HL-60/S4 treated with phorbol 12-myristate 13-acetate at 8.2 ng/mL for 4 days and 3 days (cell line): Measurements from ENCODE around the gene ADGRG6.
"Not testable (repeated sequence)": the region's sequence is repeated elsewhere in the genome, so short reads cannot be mapped to it uniquely, and the experiment has no call there.

Source experiments
- in situ Hi-C: fragments of 300-500 bp; cut with MboI; formaldehyde crosslinking; loops from 2 replicates; pipeline ENCODE4 v1.15.0; 2022; ENCODE audit warnings: low sequenced_read_pairs

Gene ADGRG6

DNA sequence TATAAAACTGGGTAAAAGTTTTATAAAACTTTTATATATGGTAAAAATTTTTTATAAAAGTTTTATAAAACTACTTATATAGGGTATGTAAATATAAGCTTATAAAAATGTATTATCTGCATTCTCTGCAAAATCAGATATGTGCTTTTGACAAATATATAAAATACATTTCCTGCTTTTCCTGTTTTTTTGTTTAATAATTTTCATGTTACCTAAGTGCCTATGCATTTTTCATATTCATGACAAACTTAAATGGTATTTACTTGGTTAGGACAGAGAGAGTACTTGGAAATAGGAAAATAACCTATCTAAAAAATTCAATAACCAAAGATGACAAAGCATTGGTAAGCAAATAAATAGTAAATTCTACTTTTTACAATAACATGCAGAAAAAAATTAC, 41.2 kb downstream of the ADGRG6 start:
- in situ Hi-C loops = no loop called here

DNA sequence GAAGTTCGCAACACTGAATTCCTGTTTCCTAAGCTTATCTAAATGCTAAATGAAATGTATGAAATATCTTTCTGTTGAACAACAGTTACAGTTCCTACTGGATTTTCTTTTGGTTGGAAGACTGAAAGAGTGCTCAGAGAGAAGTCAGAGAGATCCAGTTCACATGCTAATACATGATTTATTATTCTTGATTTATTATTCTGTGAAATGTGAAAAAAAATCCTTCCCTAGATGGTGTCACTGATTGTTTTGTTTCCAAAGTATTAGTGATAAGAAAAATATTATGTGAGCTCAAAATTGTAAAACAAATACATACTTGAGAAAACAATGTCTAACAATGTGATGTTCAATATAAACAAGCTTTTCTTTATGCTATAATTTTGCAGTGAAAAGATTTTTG, 42.1 kb downstream of the ADGRG6 start:
- in situ Hi-C loops = no loop called here

DNA sequence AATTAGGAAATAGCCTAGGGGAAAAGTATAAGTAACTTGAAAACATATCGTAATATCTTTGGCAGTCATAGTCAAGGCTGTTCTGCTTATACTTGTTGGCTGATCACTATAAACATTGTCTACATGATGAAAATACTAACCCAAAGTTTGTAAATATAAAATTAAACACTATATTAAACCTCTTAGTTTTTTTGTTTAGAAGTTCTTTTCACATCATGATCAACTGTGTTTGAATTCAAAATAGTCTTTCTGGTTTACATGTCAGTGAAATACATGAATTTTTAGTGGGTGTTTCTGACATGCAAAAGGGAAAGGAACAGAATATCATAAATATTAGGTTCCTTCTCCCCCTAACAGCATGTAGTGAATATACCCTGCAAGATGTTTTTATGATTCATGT, 43.5 kb downstream of the ADGRG6 start:
- in situ Hi-C loops = no loop called here

DNA sequence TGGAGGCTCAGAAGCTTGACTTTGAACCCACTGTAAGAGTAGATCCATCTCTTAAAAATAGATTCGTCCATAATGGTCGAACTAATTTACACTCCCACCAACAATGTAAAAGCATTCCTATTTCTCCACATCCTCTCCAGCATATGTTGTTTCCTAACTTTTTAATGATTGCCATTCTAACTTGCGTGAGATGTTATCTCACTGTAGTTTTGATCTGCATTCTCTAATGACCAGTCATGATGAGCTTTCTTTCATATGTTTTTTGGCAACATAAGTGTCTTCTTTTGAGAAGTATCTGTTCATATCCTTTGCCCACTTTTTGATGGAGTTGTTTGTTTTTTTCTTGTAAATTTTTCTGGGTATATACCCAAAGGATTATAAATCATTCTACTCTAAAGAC, 44.4 kb downstream of the ADGRG6 start:
- in situ Hi-C loops = not testable (repeated sequence)

DNA sequence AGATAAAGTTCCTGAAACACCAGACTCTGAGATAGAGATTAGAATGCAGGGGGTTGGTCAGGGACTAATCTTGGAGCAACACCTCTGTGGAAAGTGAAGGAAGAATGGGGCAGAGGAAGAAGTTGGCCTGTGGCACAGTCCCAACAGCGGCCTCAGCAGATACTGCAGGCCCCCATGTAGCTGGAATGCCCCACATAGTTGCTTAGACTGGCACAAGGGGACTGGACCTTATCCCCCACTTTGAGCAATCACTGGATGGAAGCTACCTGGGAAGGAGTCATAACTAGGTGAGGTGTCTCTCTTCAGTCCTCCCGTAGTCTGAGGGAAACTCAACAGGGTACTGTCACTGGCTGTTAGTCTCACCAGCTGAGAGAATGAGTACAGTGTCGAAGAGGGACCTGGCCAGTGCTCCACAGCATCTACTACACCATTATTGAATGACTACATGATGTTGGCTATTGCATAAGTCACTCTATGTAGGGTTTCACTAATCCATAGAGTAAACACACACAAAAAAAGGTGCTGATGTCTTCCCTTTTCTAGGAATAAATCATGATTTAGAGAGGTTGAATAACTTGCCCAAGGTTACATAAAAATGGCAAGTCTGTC, 47.5 kb downstream of the ADGRG6 start:
- in situ Hi-C loops = no loop called here

DNA sequence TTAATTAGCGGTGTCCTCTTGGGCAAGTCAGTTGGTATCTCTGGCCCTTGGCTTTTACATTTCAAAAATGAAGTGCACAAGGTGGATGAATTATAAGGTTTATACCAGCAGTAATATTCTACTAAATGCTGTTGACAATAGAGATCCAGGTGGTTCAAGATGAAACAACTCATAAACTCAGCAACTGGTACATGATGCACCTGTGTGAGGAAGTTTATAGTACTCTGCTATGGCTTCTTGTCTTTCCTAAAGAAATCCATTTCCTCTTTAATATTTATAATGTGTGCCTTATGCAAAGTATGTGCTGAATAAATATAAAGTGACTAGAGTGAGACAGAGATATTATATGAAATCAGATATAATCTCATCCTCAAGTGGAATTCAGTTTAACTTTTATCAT, 48.5 kb downstream of the ADGRG6 start:
- in situ Hi-C loops = no loop called here

DNA sequence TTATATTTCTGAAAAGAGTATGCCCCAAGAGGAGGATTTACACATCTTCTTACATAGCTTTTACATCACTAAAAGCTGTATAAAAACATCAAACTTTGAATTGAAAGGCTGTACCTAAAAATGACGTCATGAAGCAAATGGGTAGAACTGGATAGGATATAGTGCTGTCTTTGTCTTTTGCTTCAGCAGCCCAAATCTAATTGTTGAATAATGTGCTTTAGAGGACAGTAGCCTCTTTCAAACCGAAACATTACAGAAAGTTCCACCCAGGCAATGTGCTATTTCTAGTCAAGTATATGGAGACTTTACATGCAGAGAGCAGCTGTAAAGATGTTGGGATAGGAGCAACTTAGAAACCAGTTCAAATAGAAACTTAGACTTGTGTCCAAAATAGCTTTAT, 51.9 kb downstream of the ADGRG6 start:
- in situ Hi-C loops = no loop called here

DNA sequence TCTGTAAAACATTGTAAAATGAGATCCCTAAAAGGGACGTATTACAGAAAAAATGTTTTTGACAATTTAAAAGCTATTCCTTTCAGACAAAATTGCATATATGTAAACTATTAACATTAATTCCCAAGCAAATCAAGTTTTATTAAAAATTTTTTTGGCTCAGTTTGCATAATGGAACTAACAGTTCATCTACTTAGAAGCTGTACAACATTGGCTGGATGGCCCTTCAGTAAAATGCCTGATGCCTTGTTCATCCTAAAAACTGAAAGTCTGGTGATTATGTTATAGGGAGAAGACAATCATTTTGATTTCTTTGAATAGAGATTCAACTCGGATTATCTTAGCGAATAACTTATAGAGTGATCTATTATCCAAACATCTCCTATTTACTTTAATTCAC, 52.8 kb downstream of the ADGRG6 start:
- in situ Hi-C loops = no loop called here

DNA sequence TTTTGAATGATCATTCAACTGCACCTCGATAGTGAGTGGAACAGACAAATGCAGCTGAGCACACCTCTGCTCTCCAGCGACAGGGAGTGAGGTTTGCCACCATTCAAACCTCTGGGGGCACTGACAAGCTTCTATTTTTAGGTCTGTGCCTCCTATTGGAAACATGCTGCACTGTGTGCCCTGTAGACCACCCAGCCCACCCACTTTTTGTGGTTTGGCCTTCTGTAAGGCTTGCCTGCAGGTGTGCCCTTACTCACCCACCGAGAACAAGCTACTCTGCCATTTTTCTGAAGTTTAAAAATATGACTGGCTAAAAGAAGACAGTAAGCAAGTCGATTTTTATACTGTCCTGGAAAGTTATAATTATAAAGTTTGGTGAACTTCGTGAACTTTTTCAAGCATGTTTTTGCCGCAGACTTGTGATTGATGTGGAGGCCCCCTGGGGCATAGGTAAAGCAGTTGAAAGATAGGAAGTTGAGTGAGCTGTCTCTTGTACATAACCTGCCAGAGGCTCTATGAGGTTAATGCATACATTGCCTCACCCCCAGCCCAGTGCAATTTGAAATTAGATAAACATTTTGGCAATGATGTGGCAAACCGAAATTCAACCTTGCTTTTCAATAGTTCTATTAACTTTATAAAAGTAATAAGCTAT, 53.8 kb downstream of the ADGRG6 start:
- in situ Hi-C loops = no loop called here

DNA sequence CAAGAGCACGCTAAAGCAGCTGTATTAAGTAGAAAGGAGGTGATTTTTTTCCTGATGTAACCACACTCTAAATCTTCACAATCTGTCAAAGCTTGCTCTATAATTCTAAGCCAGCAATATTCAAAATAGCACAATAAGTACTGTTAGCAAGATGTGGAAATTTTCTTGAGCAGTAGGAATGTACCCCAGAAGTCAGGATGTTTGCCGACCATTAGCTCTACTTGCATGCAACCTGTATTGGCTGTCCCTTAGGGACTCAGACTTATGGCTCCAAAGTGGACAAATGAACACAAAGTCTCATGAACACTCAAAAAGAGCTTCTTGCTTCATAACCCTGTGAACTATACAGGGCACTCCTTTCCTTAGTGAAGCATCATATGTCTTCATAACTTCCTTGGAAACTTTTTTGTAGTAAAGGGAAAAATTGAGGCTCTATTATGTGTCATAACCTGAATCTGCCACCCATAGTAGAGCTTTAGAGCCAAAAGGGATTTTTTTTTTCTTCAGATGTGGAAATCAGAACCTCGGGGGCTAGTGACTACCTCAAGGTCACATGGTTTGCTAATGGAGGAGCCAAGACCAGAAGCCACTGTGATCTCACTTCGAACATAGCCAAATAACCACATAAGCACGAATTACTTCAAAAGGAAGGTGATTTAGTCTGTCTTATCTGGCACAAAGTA, 54.5 kb downstream of the ADGRG6 start:
- in situ Hi-C loops = no loop called here

DNA sequence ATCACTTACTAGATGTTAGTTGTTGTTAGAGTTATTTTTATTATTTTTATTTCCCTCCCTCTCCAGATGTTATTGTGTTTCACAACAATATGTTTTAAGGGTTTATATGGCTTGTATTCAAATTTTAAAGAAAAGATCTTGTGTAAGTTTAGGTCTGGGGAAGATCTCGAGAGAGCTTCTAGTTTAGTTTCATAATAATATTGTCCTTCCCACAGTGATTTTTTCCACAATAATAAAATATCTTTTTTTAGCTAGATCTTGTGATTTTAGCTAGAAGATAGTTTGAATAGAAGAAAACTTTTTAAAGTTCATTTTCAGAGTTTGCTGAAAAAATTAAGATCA, 55.0 kb downstream of the ADGRG6 start:
- in situ Hi-C loops = no loop called here

DNA sequence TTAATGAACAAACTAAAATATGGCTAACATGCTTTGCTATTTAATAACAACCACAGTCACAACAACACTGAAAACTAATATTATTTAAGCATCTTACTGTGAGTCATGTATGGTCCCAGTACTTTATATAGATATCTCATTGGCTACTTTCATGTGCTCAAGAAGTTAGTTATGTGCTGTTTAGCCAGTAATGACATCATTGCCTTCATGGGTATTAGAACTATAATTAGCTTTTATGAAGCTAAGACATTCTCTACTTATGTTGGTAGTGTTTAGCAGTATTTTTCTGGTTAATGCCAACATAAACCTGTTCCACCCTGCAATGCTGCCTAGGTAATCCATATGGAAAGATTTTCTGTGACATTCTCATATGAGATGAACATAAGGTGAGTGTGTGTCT, 56.1 kb downstream of the ADGRG6 start:
- in situ Hi-C loops = no loop called here

DNA sequence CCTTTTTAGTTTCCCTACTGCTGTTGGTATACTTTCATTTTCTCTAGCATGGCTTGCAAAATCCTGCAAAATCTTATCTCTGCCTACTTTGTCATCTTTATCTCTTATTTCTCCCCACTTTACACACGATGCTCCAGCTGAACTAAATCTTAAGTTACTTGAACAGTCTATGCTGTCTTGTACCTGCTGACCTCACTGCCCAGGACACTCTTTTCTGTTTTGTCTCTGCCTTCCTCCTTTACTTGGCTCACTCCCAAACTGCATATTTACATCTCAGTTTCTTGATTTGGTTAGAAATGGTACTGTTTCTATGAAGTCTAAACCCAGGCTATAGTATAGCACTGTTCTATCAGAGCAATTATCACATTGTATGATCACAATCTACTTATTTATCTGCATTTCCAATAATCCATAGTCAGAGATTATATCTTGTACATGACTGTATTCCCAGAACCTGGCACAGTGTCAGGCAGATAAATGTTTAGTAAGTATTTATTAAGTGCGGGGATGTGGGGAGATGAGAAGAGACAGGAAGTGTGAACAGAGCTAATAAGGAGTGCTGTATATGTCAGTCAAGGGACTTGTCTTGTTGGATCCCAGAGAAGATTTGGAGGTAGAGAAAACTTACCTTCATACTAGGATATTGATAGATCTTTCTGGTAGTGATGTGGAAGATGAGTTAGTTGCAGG, 57.6 kb downstream of the ADGRG6 start:
- in situ Hi-C loops = no loop called here

DNA sequence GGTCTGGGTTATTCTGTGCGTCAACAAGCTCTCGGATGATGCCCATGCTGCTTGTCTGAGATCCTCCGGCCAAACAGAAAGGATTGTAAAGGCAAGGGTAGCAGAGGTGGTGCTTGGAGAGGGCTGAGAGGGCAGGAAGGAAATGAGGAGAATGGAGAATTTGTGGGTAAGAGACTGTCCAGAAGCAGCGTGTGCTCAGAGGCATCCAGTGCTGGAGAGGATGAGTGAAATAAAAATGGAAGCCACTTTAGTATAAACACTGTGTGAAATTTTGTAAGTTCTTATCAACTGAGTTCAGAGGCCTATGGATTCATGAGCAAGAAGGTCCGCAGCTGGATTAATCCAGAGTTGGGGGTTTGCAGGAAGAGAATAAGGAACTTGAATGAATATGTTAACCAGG, 59.5 kb downstream of the ADGRG6 start:
- in situ Hi-C loops = no loop called here

DNA sequence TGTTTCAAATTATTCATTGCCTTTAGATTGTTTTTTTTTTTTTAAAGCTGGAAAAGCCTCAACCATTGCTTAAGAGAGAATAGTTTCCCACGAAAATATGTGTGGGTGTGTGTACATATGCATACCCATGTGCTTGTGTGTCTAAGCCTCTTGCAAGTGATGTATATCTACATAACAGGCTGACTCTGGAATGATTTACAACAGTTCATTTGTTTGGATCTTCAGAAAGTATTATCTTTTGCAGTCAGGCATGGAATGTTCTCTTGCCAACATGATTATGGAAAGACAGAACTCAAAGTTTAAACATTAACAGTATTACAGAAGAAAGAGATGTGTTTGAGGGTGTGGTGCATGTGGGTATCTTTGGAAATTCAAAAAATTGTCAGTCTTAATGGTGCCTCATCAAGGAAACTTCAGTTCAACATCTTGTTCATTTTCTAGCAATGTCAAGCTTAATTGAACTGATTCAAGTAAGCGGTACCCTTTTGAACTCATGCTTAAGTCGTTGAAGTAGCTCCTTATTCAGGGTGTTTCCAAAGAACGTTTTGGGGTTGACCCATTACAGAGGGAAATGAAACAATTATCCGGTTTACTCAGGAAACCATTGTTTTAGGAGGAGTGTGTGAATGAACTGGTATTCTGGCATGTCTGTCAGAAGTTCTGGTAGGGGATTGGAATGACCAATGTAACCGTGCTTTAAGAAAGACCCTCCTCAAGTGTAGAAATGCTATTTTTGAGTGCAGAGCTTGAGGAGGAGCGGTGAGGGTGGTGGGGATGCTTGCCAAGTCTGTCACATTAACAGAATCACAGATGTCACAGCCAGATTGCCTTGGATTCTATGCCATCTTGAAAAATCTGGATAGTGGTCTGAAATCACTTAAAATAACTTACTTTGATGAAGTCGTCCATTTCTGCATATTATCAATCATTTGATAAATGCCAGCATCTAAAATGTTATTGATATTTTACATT, 60.3 kb downstream of the ADGRG6 start:
- in situ Hi-C loops = no loop called here

DNA sequence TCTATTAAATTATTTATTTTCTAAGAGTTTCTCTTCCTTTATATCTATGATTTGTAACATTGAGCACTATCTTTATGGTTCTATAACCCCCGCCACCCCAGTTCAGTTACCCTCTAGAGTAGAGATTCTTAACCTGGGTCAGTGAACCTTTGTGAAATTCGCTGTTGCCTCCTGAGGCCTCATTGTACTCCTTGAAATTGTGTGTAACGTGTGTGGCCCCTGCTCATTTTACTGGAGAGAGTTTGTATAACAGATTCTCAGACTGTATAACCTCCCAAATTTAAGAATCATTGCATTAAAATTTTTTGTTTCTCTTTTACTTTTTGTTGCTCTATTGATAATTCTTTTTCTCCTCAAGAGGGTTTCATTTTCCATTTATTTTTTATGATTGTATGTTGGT, 65.3 kb downstream of the ADGRG6 start:
- in situ Hi-C loops = no loop called here

DNA sequence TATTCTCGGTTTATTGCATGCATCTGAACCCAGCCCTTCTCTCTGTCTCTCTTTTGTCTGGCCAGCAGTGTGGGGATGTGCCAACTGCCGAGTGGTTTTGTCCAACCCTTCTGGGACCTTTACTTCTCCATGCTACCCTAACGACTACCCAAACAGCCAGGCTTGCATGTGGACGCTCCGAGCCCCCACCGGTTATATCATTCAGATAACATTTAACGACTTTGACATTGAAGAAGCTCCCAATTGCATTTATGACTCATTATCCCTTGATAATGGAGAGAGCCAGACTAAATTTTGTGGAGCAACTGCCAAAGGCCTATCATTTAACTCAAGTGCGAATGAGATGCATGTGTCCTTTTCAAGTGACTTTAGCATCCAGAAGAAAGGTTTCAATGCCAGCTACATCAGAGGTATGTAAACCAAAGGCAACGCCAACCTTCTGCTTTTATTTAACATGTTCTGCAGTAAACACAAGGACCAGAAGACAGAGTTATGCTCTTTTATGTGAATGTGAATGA, 65.8 kb downstream of the ADGRG6 start:
- in situ Hi-C loops = no loop called here

DNA sequence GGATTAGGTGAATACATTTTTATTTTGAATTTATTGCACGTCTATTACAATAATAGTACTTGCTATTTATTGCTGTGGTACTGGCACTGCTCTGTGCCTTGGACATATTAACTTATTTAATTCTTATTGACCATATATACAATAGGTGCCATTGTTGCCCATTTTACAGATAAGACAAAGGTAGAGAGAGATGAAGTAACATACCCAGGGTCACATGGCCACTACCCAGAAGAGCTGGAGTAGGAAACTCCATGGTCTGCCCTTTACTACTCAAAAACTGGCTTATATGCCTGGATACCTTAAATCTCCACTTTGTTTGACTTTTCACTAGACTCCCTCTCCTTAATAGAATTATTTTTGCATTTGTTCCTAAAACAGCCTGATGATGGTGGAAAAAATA, 67.5 kb downstream of the ADGRG6 start:
- in situ Hi-C loops = no loop called here

DNA sequence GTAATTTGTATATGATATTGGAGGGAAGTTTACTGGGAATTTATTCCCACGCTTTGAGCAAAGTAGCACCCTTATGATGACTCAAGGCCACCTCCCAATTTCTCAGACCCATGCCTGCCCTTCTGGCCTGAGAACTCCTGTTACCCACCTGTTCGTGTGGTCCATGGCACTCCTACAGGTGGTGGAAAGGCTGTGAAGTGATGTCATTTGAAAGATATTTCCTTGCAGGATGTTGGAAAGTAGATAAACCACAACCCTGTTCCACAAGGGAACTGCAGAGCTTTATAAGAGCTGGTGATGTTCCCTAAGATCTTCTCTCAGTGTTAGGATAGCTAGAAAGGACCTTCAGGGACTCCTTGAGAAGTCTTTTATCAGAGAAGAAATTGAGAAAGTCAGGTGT, 70.5 kb downstream of the ADGRG6 start:
- in situ Hi-C loops = no loop called here

DNA sequence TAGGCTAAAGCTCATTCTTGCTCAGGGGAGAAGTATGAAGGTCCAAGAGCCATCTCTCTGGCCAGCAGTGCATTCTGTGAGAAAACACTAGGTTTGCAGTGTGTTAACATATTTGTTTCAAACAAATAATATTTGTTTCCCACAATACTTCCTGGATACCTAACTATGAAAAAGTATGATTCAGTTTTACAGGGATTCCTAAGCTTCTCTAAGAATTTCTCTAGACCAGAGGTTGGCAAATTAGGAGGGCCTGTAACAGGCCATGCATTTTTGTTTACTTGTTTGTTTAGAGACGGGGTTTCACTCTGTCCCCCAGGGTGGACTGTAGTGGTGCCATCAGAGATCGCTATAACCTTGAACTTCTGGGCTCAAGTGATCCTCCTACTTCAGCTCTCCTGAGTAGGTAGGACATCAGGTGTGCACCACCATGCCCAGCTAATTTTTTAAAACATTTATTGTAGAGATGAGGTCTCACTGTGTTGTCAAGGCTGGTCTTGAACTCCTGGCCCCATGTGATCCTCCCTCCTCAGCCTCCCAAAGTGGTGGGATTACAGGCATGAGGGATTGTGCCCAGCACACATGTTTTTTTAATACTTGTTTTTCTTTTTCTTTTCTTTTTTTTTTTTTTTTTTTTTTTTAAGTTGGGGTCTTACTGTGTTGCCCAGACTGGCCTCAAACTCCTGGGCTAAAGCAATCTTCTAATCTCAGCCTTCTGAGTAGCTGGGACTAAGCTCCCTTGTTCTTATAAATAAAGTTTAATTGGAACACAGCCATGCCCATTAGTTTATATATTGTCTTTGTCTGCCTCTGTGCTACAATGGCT, 71.7 kb downstream of the ADGRG6 start:
- in situ Hi-C loops = no loop called here
